Posterior vena cava (tissue), 2 donors: Measurements from ENCODE around the gene EZR. TPM values are rescaled to one million over a fixed set of nuclear protein-coding genes. Genes with fewer than 3 reads are reported as not detected.

Experiments
- DNase-seq: peaks from one replicate; pipeline ENCODE4 v3.0.0-alpha.2; 2020; ENCODE audit warnings: low spot score
- intact Hi-C, 2 donors: fragments of 100-400 bp; cut with DNase I; formaldehyde crosslinking; loops; one replicate each; pipeline versions ENCODE4 v1.14.1 to v1.14.2; 2022 to 2023
- total RNA-seq, 2 donors: library from RNA; stranded (reverse); fragmentation: NEBNext Ultra II Directional; extraction: Animal tissue kit (Norgen Biotek cat#: 25700); gene quantifications; one replicate each; pipeline ENCODE4 v1.2.1, GENCODE V29; 2021
- donor health status: DM: yes; HTN: yes; CAD: no.
- donor health status: DM: yes; HTN: yes; CAD: no.

EZR gene
- total RNA-seq, 2 donors from 2014 or later, result 65.1 to 71.7 TPM

DNA sequence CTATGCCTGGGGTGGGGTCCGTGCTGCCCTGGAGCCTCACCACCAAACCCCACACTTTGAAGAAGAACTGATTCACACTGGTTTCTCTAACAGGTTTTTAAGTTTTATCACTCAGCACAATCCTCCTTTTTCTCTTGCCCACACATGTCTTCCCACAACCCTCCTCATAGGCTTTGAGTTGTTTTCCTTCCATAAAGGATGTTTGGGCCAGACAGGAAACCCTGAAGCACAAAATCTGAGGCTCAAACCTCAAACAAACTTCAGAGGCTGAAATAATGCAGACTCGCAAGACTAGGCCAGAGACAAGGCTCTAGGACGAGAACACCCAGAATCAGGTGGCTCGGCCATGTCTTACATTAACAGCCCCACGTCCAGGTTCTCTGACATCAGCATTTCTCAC, 35.3 kb downstream of the EZR start:
- DNase-seq, result no peak
- intact Hi-C loops, result no loop called here

DNA sequence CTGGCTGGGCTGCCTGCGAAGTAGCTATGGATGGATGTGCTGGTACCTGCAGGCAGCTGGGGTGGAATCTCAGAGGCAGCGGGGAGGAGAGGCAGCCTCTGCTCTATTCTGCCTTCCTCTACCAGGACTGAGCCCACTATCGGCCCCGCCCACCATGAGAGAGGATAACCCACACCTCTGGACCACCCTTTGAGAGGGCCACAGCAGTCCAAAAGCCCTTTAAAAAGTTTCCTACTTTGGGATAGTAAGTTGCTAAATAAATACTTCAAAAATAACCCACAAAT, 36.1 kb downstream of the EZR start:
- intact Hi-C loops, result no loop called here
- no peak for DNase-seq

DNA sequence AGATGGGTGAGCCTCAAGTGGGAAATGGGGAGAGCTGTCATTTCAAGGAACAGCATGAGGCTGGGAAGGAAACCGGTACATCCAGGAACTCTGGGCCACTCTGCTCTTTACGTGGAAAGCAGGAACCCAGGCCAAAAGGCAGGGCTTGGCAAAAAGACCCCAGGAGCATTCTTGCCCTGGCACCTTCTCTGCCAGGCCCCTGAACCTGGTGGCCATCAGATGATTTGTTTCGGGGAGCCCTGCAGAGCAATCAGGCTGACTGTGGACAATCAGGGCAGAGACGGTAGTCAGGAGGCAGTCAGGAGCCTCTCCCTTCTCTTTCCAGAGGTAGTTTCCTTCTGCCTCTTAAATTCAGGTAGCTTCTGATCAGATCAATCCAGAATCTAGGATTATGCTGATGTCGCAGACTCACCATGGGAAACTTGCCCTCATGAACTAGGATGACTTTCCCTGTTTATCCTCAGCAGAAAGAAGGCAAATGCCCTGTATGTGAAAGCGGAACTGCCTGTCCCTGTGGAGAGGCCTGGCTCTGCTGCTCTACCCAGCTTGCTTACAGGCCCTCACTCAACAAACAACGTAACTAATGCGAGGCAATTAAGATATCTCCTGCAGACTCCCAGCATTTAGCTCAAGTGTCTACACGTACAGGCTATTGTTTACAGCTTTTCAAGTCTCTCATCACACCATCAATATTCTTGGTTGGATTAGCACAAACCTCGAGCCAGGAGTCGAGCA, 36.6 kb downstream of the EZR start:
- no peak for DNase-seq
- intact Hi-C loops, result no loop called here

DNA sequence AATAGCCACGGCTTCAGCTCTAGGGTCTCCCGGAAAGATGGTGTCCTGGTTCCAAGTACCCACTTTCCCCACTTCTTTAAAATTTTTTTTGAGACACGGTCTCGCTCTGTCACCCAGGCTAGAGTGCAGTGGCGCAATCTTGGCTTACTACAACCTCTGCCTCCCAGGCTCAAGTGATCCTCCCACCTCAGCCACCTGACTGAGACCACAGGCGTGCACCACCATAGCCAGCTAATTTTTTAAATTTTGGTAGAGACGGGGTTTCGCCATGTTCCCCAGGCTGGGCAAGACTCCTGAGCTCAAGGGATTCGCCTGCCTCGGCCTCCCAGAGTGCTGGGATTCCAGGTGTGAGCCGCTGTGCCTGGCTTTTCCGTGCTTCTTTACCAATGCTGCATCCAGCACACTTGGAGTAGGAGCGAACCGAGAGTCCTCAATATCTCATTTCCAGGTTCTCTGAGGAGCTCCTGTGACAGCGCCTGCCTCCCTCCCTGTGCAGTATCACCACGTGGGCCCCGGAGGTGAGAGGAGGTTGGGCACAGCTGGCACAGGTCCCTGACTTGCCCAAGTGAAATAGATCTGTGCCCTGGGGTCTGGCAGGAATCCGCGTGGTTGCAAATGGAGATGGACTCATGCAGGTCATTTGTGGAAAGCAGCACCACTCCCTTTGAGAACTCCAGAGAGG, 37.3 kb downstream of the EZR start:
- intact Hi-C loops, result no loop called here
- DNase-seq, result no peak

DNA sequence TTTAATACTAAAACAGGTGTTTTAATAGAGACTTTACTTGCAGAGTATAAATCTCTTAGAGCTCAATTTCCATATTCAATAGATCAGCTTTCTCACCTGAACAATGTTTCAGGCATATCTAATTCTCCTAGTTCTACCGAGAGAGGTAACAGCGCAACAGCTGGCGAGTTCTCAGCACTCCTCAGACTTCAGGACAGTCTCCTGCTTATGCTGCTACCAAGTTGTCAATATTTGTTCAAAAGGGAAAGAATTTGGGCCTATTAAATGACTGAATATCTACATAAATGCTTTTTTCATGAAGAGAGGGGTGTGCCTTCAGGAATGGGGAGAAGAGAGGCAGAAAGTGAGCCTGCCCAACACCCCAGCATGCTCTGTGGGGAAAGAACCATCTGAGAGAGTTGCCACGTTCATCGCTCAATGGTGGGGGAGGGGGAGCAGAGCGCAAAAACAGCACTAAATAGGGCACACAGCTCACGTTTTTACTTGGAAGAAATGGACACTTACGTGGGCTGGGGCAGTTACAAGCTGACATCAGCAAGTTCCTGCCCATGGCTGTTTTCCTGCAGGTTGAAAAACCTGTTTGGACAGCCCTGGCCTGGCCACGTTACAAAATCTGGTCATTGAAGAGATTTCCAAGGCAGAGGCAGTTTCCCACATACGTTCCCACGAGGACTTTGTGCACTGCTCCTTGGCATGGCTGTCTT, 38.0 kb downstream of the EZR start:
- intact Hi-C loops, result no loop called here
- no peak for DNase-seq

DNA sequence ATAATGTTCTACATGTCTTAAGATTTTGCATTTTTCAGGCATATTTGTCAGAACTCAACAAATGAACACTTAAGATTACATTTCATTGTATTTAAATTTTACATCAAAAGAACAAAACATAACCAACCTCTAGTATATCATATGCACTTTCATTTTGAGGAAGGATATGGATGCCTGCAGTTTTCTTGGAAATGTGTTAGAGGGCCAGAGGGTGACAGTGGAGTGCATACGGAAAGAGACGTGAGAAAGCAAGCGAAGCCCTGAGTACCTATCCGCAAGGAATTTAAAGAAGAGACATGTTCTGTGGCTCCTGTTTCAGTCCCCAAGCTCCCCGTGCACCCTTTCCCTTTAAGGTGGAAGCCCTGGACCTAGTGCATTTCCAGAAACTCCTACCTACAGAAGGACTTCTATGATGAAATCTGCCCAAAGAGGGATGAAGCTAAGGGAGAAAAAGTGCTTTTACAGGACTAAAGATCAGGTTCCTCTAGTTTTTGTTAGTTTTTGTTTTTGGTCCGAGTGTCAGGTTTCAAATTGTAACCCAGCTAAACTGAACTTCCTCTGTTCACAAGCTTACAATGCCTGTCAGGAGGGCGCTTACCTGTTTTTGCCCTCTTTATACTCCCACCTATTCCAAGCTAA, 38.8 kb downstream of the EZR start:
- no peak for DNase-seq
- intact Hi-C loops, result no loop called here

DNA sequence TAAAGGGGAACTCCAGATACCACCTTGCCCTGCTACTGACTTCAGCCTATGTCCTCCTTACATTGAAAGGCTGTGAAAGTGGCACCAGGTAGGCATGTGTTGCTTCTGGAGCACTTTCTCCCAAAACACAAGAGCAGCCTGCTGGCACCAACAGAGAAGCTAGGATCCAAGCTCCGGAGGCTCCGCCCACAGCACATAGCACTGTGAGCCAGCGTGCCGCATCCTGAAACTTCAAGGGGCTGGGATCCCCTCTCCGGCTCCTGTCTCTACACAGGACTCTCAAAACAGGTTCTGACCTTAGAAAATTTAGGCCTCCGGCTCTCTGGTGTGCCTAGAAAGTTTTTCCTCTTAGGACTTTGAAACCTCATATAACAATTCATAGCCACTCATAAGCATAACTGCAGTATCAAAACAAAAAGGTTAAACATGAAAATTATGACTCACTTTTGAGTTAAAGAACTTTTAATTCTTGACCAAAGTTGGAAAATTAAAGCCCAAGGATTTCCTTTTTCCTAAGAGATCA, 41.1 kb downstream of the EZR start:
- intact Hi-C loops, result no loop called here
- peak; percentile 74 for DNase-seq

DNA sequence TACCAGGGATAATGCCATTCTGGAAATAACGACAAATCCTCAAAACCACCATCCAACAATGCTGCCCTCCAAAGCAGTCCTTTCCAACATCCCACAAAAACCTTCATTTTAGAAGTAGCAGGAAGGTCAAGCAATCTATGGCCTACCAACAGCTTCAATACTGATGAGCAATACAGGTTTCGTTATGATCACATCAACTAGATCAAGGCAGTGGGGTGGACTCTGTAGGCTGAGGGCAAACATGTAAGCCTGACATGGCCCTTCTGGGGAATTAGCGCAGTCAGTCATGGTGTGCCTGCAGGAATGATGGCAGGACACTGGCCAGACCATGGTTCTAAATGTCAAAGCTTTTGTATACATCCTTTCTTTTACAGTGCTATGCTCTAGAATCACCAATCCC, 41.7 kb downstream of the EZR start:
- intact Hi-C loops, result loop anchor here in 1 of 2 donors (1.0 kb wide), 1 partner anchor 36 kb away; no protein-coding TSS in a partner anchor
- no peak for DNase-seq

DNA sequence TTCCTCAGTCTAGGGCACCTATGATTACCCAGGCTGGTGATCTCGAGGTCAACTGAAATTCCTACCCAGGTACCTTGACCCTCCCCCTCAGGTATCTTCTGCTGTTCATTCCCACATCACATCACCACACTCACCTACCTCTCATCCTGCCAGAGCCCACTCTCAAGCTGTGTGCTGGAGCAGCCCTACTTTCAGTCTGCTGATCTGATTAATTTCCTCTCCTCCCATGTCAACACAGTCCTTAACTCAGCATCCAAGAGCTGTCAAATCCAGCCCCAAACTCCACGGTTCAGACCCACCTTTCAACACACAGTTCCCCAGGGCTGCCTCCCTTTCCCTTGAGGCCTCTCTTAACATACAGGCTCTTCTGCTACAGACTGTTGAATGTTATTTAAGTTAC, 42.4 kb downstream of the EZR start:
- DNase-seq, result no peak
- intact Hi-C loops, result loop anchor here in 1 of 2 donors (1.0 kb wide), 1 partner anchor 35 kb away; no protein-coding TSS in a partner anchor

DNA sequence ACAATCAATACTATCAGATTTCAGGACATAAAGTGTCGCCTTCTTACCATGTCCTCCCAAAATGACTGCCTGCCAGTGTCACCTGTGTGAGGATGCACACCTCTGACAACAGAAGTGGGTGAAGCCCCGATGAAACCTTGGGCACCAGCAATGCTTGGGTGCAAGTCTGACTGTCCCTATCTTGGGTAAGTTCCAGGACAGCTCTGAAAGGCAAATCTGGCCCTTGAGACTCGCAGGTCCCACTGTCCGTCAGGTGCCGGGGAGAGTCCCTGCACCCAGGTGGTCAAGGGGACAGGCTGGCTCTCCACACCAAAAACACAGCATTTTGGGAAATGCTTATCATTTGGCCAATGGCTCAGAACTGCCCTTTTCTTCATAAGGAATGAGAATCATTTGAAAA, 43.3 kb downstream of the EZR start:
- peak; percentile 51 for DNase-seq
- intact Hi-C loops, result no loop called here

DNA sequence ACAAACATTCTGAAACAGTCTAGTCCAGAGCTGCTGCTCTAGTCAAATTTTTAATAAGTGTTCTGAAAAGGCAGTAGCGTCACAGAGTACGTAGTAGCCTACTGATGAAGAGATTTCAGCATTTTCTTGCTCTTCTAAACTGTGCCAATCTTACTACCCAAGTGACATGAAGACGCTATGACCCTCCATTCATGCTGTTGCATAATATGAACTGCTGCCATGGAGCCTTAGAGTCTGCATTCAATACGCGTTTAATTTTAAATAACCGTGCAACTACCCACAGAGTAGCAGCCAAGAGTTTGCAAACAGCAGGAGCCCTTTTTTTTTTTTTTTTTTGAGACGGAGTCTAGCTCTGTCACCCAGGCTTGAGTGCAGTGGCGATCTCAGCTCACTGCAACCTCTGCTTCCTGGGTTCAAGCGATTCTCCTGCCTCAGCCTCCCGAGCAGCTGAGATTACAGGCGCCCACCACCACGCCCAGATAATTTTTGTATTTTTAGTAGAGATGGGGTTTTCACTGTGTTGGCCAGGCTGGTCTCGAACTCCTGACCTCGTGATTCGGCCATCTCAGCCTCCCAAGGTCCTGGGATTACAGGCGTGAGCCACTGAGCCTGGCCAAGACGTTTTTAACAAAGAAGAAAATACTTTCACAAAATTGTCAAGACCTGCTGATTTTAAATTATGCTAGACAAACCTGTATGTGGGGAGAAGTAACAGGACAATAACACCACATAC, 44.3 kb downstream of the EZR start:
- DNase-seq, result peak; percentile 55
- intact Hi-C loops, result no loop called here

DNA sequence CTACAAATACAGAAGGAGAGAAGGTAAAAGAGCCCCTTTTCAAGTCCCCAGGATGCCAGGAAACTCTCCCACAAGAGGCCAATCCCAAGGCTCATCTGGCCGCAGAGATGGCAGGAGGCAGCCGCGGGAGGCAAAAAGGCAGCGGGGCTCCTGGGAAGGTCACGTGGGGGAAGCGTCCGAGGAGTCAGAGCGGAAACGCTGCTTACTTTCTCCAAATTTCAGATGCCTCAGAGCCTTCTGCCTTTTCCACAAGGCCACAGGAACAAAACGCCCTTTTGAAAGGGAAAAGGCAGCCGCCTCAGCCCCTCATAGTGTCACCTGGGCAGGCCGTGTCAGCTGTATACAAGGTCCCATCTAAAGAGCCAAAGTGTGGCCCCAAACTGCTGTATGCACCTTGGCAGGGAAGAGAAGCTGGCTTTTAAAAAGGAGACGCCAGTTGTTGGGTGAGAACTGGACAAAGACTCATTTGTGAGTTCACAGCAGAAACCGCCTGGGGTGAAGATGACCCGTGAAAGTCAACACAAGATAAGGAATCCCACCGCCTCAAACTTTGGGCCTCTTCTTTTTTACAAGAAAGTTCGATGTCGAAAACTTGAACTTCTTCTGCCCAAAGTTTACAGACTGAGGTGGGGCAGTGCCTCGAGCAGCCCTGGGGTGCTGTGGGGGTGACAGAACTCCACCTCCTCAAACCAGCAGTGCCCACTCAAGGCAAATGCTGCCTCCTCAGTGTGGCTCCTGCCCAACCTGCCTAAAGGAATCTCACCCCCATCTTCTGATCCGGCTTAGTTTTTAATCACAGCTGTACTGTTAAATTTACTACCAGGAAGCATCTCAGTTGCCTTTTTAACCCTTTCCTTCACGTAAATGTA, 45.4 kb downstream of the EZR start:
- intact Hi-C loops, result no loop called here
- no peak for DNase-seq

DNA sequence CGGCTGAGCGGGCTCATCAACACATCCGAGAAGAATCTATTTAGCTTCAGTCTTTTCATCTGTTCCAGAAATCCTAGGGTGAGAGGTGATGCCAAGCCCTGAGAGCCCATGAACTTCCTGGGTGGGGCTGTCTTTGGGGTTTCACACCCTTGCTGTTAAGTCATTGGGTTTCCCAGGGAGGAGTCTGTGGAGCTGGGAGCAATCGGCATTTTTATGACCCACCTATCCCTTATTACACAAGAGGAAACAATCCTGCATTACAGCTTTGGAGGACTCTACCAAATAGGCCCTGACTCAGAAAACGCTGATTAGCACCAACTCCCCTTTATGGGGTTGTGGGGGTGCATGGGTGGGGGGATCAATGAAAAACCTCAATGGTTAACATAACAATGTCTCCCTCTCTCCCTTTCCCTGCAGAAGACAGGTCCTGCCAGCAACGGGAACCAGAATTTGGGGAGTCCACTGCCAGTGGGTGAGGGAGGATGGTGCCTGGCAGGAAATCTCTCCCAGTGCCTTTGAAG, 46.3 kb downstream of the EZR start:
- intact Hi-C loops, result no loop called here
- DNase-seq, result no peak

DNA sequence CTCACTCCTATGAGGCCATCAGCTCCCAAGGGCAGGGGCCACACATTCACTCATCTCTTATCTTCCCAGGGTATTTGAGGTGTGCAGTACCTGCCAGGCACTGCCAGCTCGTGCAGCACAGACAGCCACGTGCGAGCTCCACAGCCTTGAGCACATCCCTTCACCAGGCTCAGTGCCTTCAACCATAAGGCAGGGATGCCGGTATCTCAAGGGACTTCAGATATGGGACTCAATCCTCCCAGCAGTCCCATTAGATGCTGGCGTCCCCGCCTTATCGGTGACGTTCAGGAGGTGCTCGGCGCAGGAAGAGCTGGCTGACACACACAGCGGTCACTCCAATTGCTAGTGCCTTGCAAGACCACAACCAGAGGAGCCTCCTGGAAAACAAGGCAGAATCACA, 47.0 kb downstream of the EZR start:
- no peak for DNase-seq
- intact Hi-C loops, result no loop called here

DNA sequence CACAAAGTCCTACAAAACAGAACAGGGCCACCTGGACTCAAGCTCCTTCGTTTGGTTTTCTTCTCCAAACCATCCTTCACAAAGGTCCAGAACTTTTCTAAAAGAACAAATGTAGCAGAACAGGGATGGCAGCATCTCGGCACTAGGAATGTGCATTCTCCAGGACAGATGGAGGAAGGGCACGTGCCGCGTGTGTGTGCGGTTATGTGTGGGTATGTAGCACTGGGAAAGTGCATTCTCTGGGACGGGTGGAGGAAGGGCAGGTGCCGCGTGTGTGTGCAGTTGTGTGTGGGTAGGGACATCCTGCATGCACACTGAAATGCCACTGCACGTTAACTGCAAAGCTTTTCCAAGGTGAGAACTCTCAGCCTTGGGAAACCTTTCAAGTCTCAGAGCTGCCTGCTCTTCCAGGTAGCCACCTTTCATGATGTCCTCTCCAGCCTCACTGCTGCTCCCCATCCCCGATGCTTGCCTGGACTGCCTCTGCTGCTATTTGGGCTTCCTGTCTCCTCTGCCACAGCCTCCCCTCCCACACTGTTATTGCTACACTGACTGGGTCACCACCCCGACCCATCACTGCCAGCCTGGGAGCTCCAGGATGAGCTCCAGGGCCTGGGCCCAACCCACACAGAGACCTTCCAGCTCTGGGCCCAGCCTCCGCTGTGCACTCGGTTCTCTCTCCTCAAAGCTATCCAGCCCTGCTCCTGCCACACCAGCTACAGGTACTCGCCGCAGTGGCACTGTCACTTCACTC, 47.6 kb downstream of the EZR start:
- intact Hi-C loops, result no loop called here

DNA sequence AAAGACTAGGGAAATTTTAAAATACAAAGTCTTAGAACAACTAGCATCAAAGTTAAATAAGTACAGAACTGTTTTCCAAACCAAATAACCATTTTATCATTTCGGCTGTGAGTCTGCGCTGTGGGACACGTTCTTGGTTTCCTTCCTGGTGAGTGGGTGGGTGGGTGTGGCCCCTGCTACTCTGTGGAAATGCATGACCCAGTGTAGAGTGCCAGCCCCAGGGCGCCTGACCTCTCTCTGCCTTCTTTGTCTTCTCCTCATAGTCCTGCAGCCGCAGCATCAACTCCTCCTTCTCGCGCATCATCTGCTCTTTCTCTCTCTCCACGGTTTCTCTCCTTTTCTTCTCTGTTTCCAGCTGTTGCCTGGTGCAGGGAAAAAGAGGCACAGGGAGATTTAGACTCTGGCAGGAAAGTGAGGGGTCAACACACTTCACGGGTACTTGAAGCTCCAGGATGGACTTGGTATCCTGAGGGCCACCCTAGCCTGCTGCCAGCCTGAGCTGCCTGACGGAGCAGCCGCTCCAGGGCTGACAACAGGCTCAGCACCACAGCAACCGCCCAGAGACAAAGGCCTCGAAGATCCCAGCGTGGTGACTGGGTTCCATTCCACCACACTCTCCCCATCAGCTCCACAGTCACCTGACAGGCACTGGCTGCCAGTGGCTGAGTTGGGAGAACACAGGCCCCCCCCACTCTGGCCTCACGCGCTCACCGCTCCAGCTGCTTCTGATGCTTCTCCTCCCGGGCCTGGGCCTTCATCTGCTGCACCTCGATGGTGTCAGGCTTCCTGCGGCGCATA, 48.4 kb downstream of the EZR start:
- DNase-seq, result no peak
- intact Hi-C loops, result no loop called here

More for the DNA sequence above, 47.6 kb downstream of the EZR start:
- DNase-seq, result no peak
